Cardiac fibroblast (primary cell): ENCODE results near the gene NAALADL2.
A peak's percentile ranks its signal among the peaks of the same experiment; 100 is the strongest.

Experiments
- DNase-seq, 2 donors: peaks; one replicate each; pipeline versions ENCODE4 v3.0.0 to v3.0.0-alpha.2; 2010; ENCODE audit warnings: low read depth in 2 of 2
- H3K4me3 ChIP-seq, 2 donors: replicated peaks in 1 of 2; 1 replicate in 1 of 2; 2 replicates in 1 of 2; pipeline ENCODE4 v1.5.1; 2011; ENCODE audit warnings: low read depth in 2 of 2, low read length in 2 of 2, mild to moderate bottlenecking in 2 of 2, moderate library complexity in 1 of 2
- CTCF ChIP-seq: IDR thresholded peaks from one replicate; pipeline ENCODE4 v1.5.1; 2011; ENCODE audit warnings: low read depth, mild to moderate bottlenecking, low read length, inconsistent platforms

The NAALADL2 gene

DNA sequence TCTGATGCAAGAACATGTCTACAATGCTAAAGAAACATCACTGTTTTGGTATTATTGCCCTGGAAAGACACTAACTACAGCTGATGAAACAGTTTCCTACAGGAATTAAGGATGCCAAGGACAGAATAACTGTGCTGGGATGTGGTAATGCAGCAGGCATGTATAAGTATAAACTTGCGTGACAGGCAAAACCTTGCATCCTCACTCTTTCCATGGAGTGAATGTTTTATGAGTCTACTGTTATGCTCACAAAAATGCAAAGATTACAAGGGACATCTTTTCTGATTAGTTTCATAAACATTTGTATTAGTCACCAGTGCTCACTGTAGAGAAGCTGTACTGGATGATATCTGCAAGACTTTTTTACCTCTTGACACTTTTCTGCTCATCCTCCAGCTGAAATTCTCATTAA lies 143.6 kb downstream of the NAALADL2 start:
- no peak for TF ChIP-seq CTCF
- no peak overlapping the region for H3K4me3 ChIP-seq
- peak; percentile 68 to 95 for DNase-seq

- no peak for DNase-seq
- TF ChIP-seq CTCF, result no peak
These were observed 144.5 kb downstream of the NAALADL2 start for GRCh38 chr3:175003590-175003989.

DNA sequence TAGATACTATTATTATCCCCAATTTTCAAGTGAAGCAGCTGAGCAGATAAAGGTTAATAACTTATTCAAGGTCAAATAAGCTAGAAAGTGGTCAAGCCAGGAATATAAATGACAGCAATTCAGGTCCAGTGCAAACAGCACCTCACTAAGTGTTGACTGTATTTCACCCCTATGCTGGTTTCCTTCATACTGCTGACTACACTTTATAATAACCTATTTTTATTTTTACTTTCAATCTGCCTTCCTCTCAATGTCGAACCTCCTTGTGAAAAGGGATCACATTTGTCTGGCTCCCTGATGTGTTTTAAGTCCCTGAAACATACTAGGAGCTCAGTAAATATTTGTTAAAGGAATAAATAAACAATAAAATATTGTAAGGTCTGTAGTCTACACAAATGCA lies 146.1 kb downstream of the NAALADL2 start:
- no peak for TF ChIP-seq CTCF
- DNase-seq, result no peak
- no peak overlapping the region for H3K4me3 ChIP-seq

More at GRCh38 chr3:175003590-175003989, 144.5 kb downstream of the NAALADL2 start:
- no peak overlapping the region for H3K4me3 ChIP-seq

DNA sequence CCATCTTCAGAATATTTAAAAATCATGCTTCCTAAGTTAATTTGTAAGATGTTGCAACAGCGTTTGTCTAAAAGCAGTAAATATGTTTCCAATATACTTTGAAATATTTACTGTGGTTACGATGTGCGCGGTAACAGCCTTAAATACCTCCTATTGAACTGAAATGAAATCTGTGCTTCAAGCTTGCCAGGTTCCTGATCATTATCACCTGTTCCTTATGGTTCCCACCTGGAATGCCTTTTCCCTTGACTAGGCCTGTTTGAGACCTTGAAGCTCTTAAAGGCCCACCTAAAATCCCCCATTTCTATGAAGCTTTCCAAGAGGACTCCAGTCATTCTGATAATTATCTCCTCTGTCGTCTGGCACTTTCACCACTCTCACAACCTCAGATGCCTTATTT lies 146.7 kb downstream of the NAALADL2 start:
- no peak for DNase-seq
- H3K4me3 ChIP-seq, result no peak overlapping the region
- no peak for TF ChIP-seq CTCF

DNA sequence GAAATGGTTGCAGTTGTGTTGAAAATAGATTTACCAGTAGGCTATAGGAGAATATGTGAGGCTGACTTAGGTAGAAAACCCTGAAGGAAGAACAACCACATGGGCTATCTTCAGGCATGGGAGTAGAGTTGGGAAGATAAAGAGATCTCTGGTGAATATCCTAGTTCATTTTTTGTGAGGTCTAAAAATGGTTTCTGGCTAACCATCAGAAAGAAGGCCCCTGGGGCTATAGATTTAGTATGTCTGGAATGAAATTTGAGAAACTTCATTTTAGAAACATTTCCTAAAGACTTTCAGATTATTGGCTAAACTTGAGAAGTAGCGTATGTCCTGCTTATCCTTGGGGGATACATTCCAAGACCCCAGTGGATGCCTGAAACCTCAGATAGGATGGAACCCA lies 148.2 kb downstream of the NAALADL2 start:
- no peak overlapping the region for H3K4me3 ChIP-seq
- no peak for DNase-seq
- no peak for TF ChIP-seq CTCF

- TF ChIP-seq CTCF, result no peak
- no peak for DNase-seq
- no peak overlapping the region for H3K4me3 ChIP-seq
These were observed 150.2 kb downstream of the NAALADL2 start for GRCh38 chr3:175009295-175009694.

- no peak for DNase-seq
- no peak for TF ChIP-seq CTCF
- no peak overlapping the region for H3K4me3 ChIP-seq
These were observed 156.0 kb downstream of the NAALADL2 start for GRCh38 chr3:175015056-175015635.
